ENCODE results near the gene LCNL1. TPM values are rescaled to one million over a fixed set of nuclear protein-coding genes. Genes with fewer than 3 reads are reported as not detected.

The LCNL1 gene
- polyA plus RNA-seq, 1 donor = 0.09 TPM

- no CpG with 5 or more reads among the region's 25 CpGs for WGBS (ENCODE audit: insufficient coverage, low lambda C conversion rate)
- H3K4me3 ChIP-seq (ENCODE audit: low read length) = no peak overlapping the region
- peaks cover 22% of the 10 kb centered on the region for H3K4me1 ChIP-seq (ENCODE audit: control insufficient read depth, insufficient read depth, low read length)
- H3K27ac ChIP-seq (ENCODE audit: low read length) = no peak overlapping the region
- DNase-seq = no peak
- H3K36me3 ChIP-seq (ENCODE audit: control insufficient read depth, insufficient read depth, low read length) = peaks cover 6% of the 10 kb centered on the region
- H3K9me3 ChIP-seq (ENCODE audit: control insufficient read depth, low read depth, low read length) = peaks cover 5% of the 10 kb centered on the region
- H3K27me3 ChIP-seq (ENCODE audit: control insufficient read depth, insufficient read depth, low read length) = no peaks in the 10 kb centered on the region
Observed at GRCh38 chr9:136954270-136955083, 28.3 kb upstream of the LCNL1 start.

- peaks cover 21% of the 10 kb centered on the region for H3K4me1 ChIP-seq (ENCODE audit: control insufficient read depth, insufficient read depth, low read length)
- peaks cover 5% of the 10 kb centered on the region for H3K9me3 ChIP-seq (ENCODE audit: control insufficient read depth, low read depth, low read length)
- H3K36me3 ChIP-seq (ENCODE audit: control insufficient read depth, insufficient read depth, low read length) = peaks cover 6% of the 10 kb centered on the region
- no peak overlapping the region for H3K4me3 ChIP-seq (ENCODE audit: low read length)
- no CpG with 5 or more reads among the region's 14 CpGs for WGBS (ENCODE audit: insufficient coverage, low lambda C conversion rate)
- H3K27ac ChIP-seq (ENCODE audit: low read length) = no peak overlapping the region
- H3K27me3 ChIP-seq (ENCODE audit: control insufficient read depth, insufficient read depth, low read length) = no peaks in the 10 kb centered on the region
- no peak for DNase-seq
Observed at GRCh38 chr9:136955202-136955942, 27.4 kb upstream of the LCNL1 start.

GRCh38 chr9:136955943-136956335 lies 26.9 kb upstream of the LCNL1 start:
- H3K27me3 ChIP-seq (ENCODE audit: control insufficient read depth, insufficient read depth, low read length) = no peaks in the 10 kb centered on the region
- no peak overlapping the region for H3K4me3 ChIP-seq (ENCODE audit: low read length)

GRCh38 chr9:136956604-136957003 lies 26.2 kb upstream of the LCNL1 start:
- Histone ChIP-seq H3K4me3 (ENCODE audit: low read length) (no peak overlapping the region), H3K27ac (ENCODE audit: low read length) (no peak overlapping the region), H3K4me1 (ENCODE audit: control insufficient read depth, insufficient read depth, low read length) (peaks cover 9% of the 10 kb centered on the region), H3K27me3 (ENCODE audit: control insufficient read depth, insufficient read depth, low read length) (no peaks in the 10 kb centered on the region), H3K36me3 (ENCODE audit: control insufficient read depth, insufficient read depth, low read length) (peaks cover 6% of the 10 kb centered on the region), H3K9me3 (ENCODE audit: control insufficient read depth, low read depth, low read length) (peaks cover 5% of the 10 kb centered on the region)
- 95% methylated on average over 3 of the region's 4 CpGs for WGBS (ENCODE audit: insufficient coverage, low lambda C conversion rate)
- no peak for DNase-seq

More at GRCh38 chr9:136955943-136956335, 26.9 kb upstream of the LCNL1 start:
- peaks cover 5% of the 10 kb centered on the region for H3K9me3 ChIP-seq (ENCODE audit: control insufficient read depth, low read depth, low read length)
- WGBS (ENCODE audit: insufficient coverage, low lambda C conversion rate) = no CpG with 5 or more reads among the region's 9 CpGs
- no peak for DNase-seq
- peaks cover 16% of the 10 kb centered on the region for H3K4me1 ChIP-seq (ENCODE audit: control insufficient read depth, insufficient read depth, low read length)
- peaks cover 6% of the 10 kb centered on the region for H3K36me3 ChIP-seq (ENCODE audit: control insufficient read depth, insufficient read depth, low read length)
- H3K27ac ChIP-seq (ENCODE audit: low read length) = no peak overlapping the region

- peaks cover 5% of the 10 kb centered on the region for H3K9me3 ChIP-seq (ENCODE audit: control insufficient read depth, low read depth, low read length)
- no peak for DNase-seq
- H3K36me3 ChIP-seq (ENCODE audit: control insufficient read depth, insufficient read depth, low read length) = peaks cover 6% of the 10 kb centered on the region
- no peak overlapping the region for H3K4me3 ChIP-seq (ENCODE audit: low read length)
- no CpG with 5 or more reads among the region's 1 CpG for WGBS (ENCODE audit: insufficient coverage, low lambda C conversion rate)
- H3K27ac ChIP-seq (ENCODE audit: low read length) = no peak overlapping the region
- H3K4me1 ChIP-seq (ENCODE audit: control insufficient read depth, insufficient read depth, low read length) = peaks cover under 1% of the 10 kb centered on the region
- H3K27me3 ChIP-seq (ENCODE audit: control insufficient read depth, insufficient read depth, low read length) = no peaks in the 10 kb centered on the region
Observed at GRCh38 chr9:136957461-136957860, 25.3 kb upstream of the LCNL1 start.

- WGBS (ENCODE audit: insufficient coverage, low lambda C conversion rate) = no CpG with 5 or more reads among the region's 6 CpGs
- Histone ChIP-seq H3K4me3 (ENCODE audit: low read length) (no peak overlapping the region), H3K9me3 (ENCODE audit: control insufficient read depth, low read depth, low read length) (peaks cover 5% of the 10 kb centered on the region), H3K27me3 (ENCODE audit: control insufficient read depth, insufficient read depth, low read length) (peaks cover 4% of the 10 kb centered on the region), H3K27ac (ENCODE audit: low read length) (no peak overlapping the region), H3K4me1 (ENCODE audit: control insufficient read depth, insufficient read depth, low read length) (no peaks in the 10 kb centered on the region), H3K36me3 (ENCODE audit: control insufficient read depth, insufficient read depth, low read length) (peaks cover 6% of the 10 kb centered on the region)
- DNase-seq = no peak
Observed at GRCh38 chr9:136957901-136958300, 24.9 kb upstream of the LCNL1 start.

GRCh38 chr9:136958473-136958872 lies 24.3 kb upstream of the LCNL1 start:
- peaks cover 5% of the 10 kb centered on the region for H3K27me3 ChIP-seq (ENCODE audit: control insufficient read depth, insufficient read depth, low read length)
- H3K27ac ChIP-seq (ENCODE audit: low read length) = no peak overlapping the region
- H3K4me3 ChIP-seq (ENCODE audit: low read length) = no peak overlapping the region
- peaks cover 5% of the 10 kb centered on the region for H3K9me3 ChIP-seq (ENCODE audit: control insufficient read depth, low read depth, low read length)
- DNase-seq = no peak
- peaks cover 4% of the 10 kb centered on the region for H3K36me3 ChIP-seq (ENCODE audit: control insufficient read depth, insufficient read depth, low read length)
- WGBS (ENCODE audit: insufficient coverage, low lambda C conversion rate) = no CpG with 5 or more reads among the region's 7 CpGs
- H3K4me1 ChIP-seq (ENCODE audit: control insufficient read depth, insufficient read depth, low read length) = no peaks in the 10 kb centered on the region

GRCh38 chr9:136958898-136959850 lies 23.6 kb upstream of the LCNL1 start:
- peaks cover 2% of the 10 kb centered on the region for H3K36me3 ChIP-seq (ENCODE audit: control insufficient read depth, insufficient read depth, low read length)
- no peak for DNase-seq
- peaks cover 5% of the 10 kb centered on the region for H3K9me3 ChIP-seq (ENCODE audit: control insufficient read depth, low read depth, low read length)
- H3K27ac ChIP-seq (ENCODE audit: low read length) = no peak overlapping the region
- no CpG with 5 or more reads among the region's 28 CpGs for WGBS (ENCODE audit: insufficient coverage, low lambda C conversion rate)
- H3K27me3 ChIP-seq (ENCODE audit: control insufficient read depth, insufficient read depth, low read length) = peaks cover 5% of the 10 kb centered on the region
- H3K4me1 ChIP-seq (ENCODE audit: control insufficient read depth, insufficient read depth, low read length) = peaks cover 3% of the 10 kb centered on the region
- no peak overlapping the region for H3K4me3 ChIP-seq (ENCODE audit: low read length)

- no peak for DNase-seq
- Histone ChIP-seq H3K36me3 (ENCODE audit: control insufficient read depth, insufficient read depth, low read length) (no peaks in the 10 kb centered on the region), H3K4me1 (ENCODE audit: control insufficient read depth, insufficient read depth, low read length) (peaks cover 8% of the 10 kb centered on the region), H3K4me3 (ENCODE audit: low read length) (no peak overlapping the region), H3K27me3 (ENCODE audit: control insufficient read depth, insufficient read depth, low read length) (peaks cover 7% of the 10 kb centered on the region), H3K27ac (ENCODE audit: low read length) (no peak overlapping the region), H3K9me3 (ENCODE audit: control insufficient read depth, low read depth, low read length) (peaks cover 5% of the 10 kb centered on the region)
- no CpG with 5 or more reads among the region's 19 CpGs for WGBS (ENCODE audit: insufficient coverage, low lambda C conversion rate)
Observed at GRCh38 chr9:136960212-136960937, 22.4 kb upstream of the LCNL1 start.
